Hepatocyte (in vitro differentiated cells): Measurements from ENCODE around the gene GNG12. TPM values are rescaled to one million over a fixed set of nuclear protein-coding genes. Genes with fewer than 3 reads are reported as not detected.
A peak's percentile ranks its signal among the peaks of the same experiment; 100 is the strongest.

Experiments
- DNase-seq: peaks from one replicate; pipeline ENCODE4 v3.0.0-alpha.2; 2016; ENCODE audit warnings: low spot score
- H2AFZ ChIP-seq: fragments of 200-600 bp; sonication (generic); 2 replicates; pipeline ENCODE4 v1.6.0; 2016; ENCODE audit warnings: antibody characterized with exemption, mild to moderate bottlenecking
- H3K27ac ChIP-seq: fragments of 200-600 bp; sonication (generic); 2 replicates; pipeline ENCODE4 v1.5.1; 2016; ENCODE audit warnings: mild to moderate bottlenecking
- H3K27me3 ChIP-seq: fragments of 200-600 bp; sonication (generic); 2 replicates; pipeline ENCODE4 v1.6.1; 2016
- H3K36me3 ChIP-seq: fragments of 200-600 bp; sonication (generic); replicated peaks from 2 replicates; pipeline ENCODE4 v1.5.1; 2016; ENCODE audit warnings: low read depth; ENCODE audit not compliant: insufficient read depth
- H3K4me1 ChIP-seq: fragments of 200-600 bp; sonication (generic); 2 replicates; pipeline ENCODE4 v1.5.1; 2016; ENCODE audit warnings: mild to moderate bottlenecking, moderate library complexity; ENCODE audit not compliant: insufficient read depth
- H3K4me2 ChIP-seq: fragments of 200-600 bp; sonication (generic); 2 replicates; pipeline ENCODE4 v1.6.0; 2016
- H3K4me3 ChIP-seq: fragments of 200-600 bp; sonication (generic); 2 replicates; pipeline ENCODE4 v1.5.1; 2016; ENCODE audit warnings: mild to moderate bottlenecking
- H3K79me2 ChIP-seq: fragments of 200-600 bp; sonication (generic); 2 replicates; pipeline ENCODE4 v1.6.0; 2017; ENCODE audit warnings: mild to moderate bottlenecking
- H3K9me2 ChIP-seq: fragments of 200-600 bp; sonication (generic); replicated peaks from 2 replicates; pipeline ENCODE4 v1.6.0; 2017; ENCODE audit warnings: mild to moderate bottlenecking; ENCODE audit not compliant: insufficient read depth
- H3K9me3 ChIP-seq: fragments of 200-600 bp; sonication (generic); 2 replicates; pipeline ENCODE4 v1.5.1; 2016; ENCODE audit warnings: low read depth, mild to moderate bottlenecking
- H4K20me1 ChIP-seq: fragments of 200-600 bp; sonication (generic); 2 replicates; pipeline ENCODE4 v1.6.0; 2016; ENCODE audit warnings: mild to moderate bottlenecking; ENCODE audit not compliant: insufficient read depth, poor library complexity, severe bottlenecking
- CTCF ChIP-seq: fragments of 200-600 bp; sonication (generic); IDR thresholded peaks from 2 replicates; pipeline ENCODE4 v1.5.1; 2016; ENCODE audit warnings: antibody characterized with exemption, mild to moderate bottlenecking; ENCODE audit not compliant: poor library complexity
- EZH2 ChIP-seq: fragments of 200-600 bp; sonication (generic); IDR thresholded peaks from 2 replicates; pipeline ENCODE4 v1.6.1; 2016; ENCODE audit warnings: antibody characterized with exemption, mild to moderate bottlenecking, borderline replicate concordance
- EZH2phosphoT487 ChIP-seq: fragments of 200-600 bp; sonication (generic); IDR thresholded peaks from one replicate; pipeline ENCODE4 v1.6.1; 2018; ENCODE audit warnings: antibody characterized with exemption, mild to moderate bottlenecking, low read depth, moderate library complexity; ENCODE audit not compliant: unreplicated experiment, severe bottlenecking
- WGBS: methylation state at CpG from one replicate; pipeline ENCODE4 v1.1.6; 2016; ENCODE audit warnings: low lambda C conversion rate; ENCODE audit errors: missing lambda C conversion rate; 5-methylcytosine and 5-hydroxymethylcytosine counted together
- polyA plus RNA-seq: library from polyadenylated mRNA; unstranded; fragments of >200 nt; fragmentation: Nextera tagmentation; extraction: Ambion mirVana; gene quantifications from 2 replicates; pipeline ENCODE4 v1.2.1, GENCODE V29; 2016
- total RNA-seq: library from RNA; depleted of rRNA; stranded (reverse); fragments of >200 nt; gene quantifications from 2 replicates; pipeline ENCODE4 v1.2.3, GENCODE V29; 2014

GNG12 gene
- total and polyA plus RNA-seq, 2 experiments from 2014 or later = 49.6 to 108 TPM

GRCh38 chr1:67689267-67690017 lies 143.8 kb downstream of the GNG12 start:
- no peak overlapping the region for H2AFZ ChIP-seq
- H3K27me3 ChIP-seq = no peaks in the 10 kb centered on the region
- H3K36me3 ChIP-seq = no peaks in the 10 kb centered on the region
- no peak overlapping the region for H3K4me3 ChIP-seq
- H4K20me1 ChIP-seq = peaks cover 3% of the 10 kb centered on the region
- no peaks in the 10 kb centered on the region for H3K9me3 ChIP-seq
- no peak overlapping the region for H3K4me2 ChIP-seq
- peaks cover 12% of the 10 kb centered on the region for H3K79me2 ChIP-seq
- H3K9me2 ChIP-seq = no peaks in the 10 kb centered on the region
- DNase-seq = no peak
- peak overlapping the region; percentile 98 for H3K27ac ChIP-seq
- peaks cover 11% of the 10 kb centered on the region for H3K4me1 ChIP-seq
- WGBS = 63% methylated on average over 3 of the region's 3 CpGs
- no peak for TF ChIP-seq EZH2phosphoT487
- no peak for TF ChIP-seq EZH2
- TF ChIP-seq CTCF = no peak

GRCh38 chr1:67688526-67689219 lies 144.6 kb downstream of the GNG12 start:
- Histone ChIP-seq H3K4me3 (no peak overlapping the region), H3K36me3 (no peaks in the 10 kb centered on the region), H3K4me2 (peak overlapping the region; percentile 76), H3K27me3 (no peaks in the 10 kb centered on the region), H3K9me3 (no peaks in the 10 kb centered on the region), H3K9me2 (no peaks in the 10 kb centered on the region), H2AFZ (no peak overlapping the region), H4K20me1 (peaks cover 3% of the 10 kb centered on the region), H3K79me2 (peaks cover 12% of the 10 kb centered on the region), H3K27ac (peak overlapping the region; percentile 98), H3K4me1 (peaks cover 12% of the 10 kb centered on the region)
- no peak for DNase-seq
- WGBS = 47% methylated on average over 3 of the region's 3 CpGs
- TF ChIP-seq CTCF = no peak

- no peaks in the 10 kb centered on the region for H3K9me2 ChIP-seq
- no peaks in the 10 kb centered on the region for H3K9me3 ChIP-seq
- H3K79me2 ChIP-seq = peaks cover 12% of the 10 kb centered on the region
- TF ChIP-seq EZH2 (no peak), CTCF (no peak), EZH2phosphoT487 (no peak)
- H3K36me3 ChIP-seq = no peaks in the 10 kb centered on the region
- peaks cover 3% of the 10 kb centered on the region for H4K20me1 ChIP-seq
- H3K4me2 ChIP-seq = peak overlapping the region; percentile 76
- peaks cover 15% of the 10 kb centered on the region for H3K4me1 ChIP-seq
- H3K27me3 ChIP-seq = no peaks in the 10 kb centered on the region
- DNase-seq = no peak
- H3K4me3 ChIP-seq = peak overlapping the region; percentile 19
- peak overlapping the region; percentile 98 for H3K27ac ChIP-seq
- 58% methylated on average over 4 of the region's 4 CpGs for WGBS
- no peak overlapping the region for H2AFZ ChIP-seq
Observed at GRCh38 chr1:67687649-67688048, 145.6 kb downstream of the GNG12 start.
